ENCODE measurements around the gene CASP4. TPM values are rescaled to one million over a fixed set of nuclear protein-coding genes. Genes with fewer than 3 reads are reported as not detected.

The CASP4 gene
- polyA plus RNA-seq, 4 donors = 16.2 to 23.4 (median 19.4) TPM

GRCh38 chr11:104897891-104898684 lies 70.3 kb downstream of the CASP4 start, which contains the start of gene CASP12:
TSS of gene CASP12 (minus strand) at chr11:104898460.
- no peak for DNase-seq (ENCODE audit: low read depth in 4 of 4, low spot score in 3 of 4)

DNA sequence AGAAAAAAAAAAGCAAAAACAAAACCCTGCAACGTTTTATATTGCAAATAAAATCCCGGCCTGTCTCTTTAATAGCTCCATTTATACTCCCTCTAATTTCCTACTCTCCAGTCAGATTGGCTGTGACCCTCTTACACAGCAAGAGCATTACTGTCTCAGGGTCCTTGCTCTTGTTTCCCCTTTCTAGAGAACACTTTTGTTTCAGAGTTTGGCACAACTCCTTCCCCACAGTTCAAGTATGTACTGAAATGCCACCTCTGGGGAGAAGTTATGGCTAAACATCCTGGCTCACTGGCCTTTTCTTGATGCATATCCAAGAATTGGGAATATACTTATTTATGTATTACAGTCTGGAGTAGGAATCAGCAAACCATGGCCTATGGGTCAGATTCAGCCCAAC lies 72.7 kb downstream of the CASP4 start:
- no peak for DNase-seq (ENCODE audit: low read depth in 4 of 4, low spot score in 3 of 4)

GRCh38 chr11:104893876-104894275 lies 74.5 kb downstream of the CASP4 start:
- no peak for DNase-seq (ENCODE audit: low read depth in 4 of 4, low spot score in 3 of 4)

Other genes starting within 250 kb of the CASP4 start
- gene CASP12, start 70.1 kb downstream of the CASP4 start, polyA plus RNA-seq (ENCODE audit: insufficient read length in 4 of 4) = under 1 TPM; 0.73 to 0.80 (median 0.73) TPM
- gene CASP5, start 54.6 kb upstream of the CASP4 start, polyA plus RNA-seq (ENCODE audit: insufficient read length in 4 of 4) = not detected
- gene CASP1, start 66.6 kb upstream of the CASP4 start, polyA plus RNA-seq (ENCODE audit: insufficient read length in 4 of 4) = 1 to 10 TPM; 3.4 to 6.4 (median 4.4) TPM
- 1 to 10 TPM; 1.7 to 2.6 (median 2.4) TPM for gene CARD16, start 76.8 kb upstream of the CASP4 start, polyA plus RNA-seq (ENCODE audit: insufficient read length in 4 of 4)
- gene CARD18, start 171.2 kb upstream of the CASP4 start, polyA plus RNA-seq (ENCODE audit: insufficient read length in 4 of 4) = not detected